ENCODE results near the gene MARCHF3.
"Not testable (repeated sequence)": the region's sequence is repeated elsewhere in the genome, so short reads cannot be mapped to it uniquely, and the experiment has no call there.

The MARCHF3 gene

GRCh38 chr5:126911986-126912385 is 118.4 kb downstream of the MARCHF3 start:
- H2AFZ ChIP-seq (ENCODE audit: low read length), result no peak overlapping the region
- no peaks in the 10 kb centered on the region for H3F3A ChIP-seq (ENCODE audit: insufficient read depth, low read length)
- no peaks in the 10 kb centered on the region for H3K36me3 ChIP-seq (ENCODE audit: insufficient read depth, low read length)
- no peak overlapping the region for H3K9ac ChIP-seq (ENCODE audit: low read length)
- no peaks in the 10 kb centered on the region for H3K9me3 ChIP-seq (ENCODE audit: low read length)
- no peaks in the 10 kb centered on the region for H3K9me2 ChIP-seq (ENCODE audit: low read depth, low read length)
- H3K4me3 ChIP-seq (ENCODE audit: low read depth, low read length, poor library complexity, severe bottlenecking), result no peak overlapping the region
- no peaks in the 10 kb centered on the region for H3K27me3 ChIP-seq (ENCODE audit: insufficient read depth, low read length)
- H3K27ac ChIP-seq (ENCODE audit: low read depth, low read length, poor library complexity, severe bottlenecking), result no peak overlapping the region
- no peak overlapping the region for H3K4me2 ChIP-seq (ENCODE audit: low read length)
- no peaks in the 10 kb centered on the region for H4K20me1 ChIP-seq (ENCODE audit: insufficient read depth, low read length)
- H3K4me1 ChIP-seq (ENCODE audit: insufficient read depth, low read length, severe bottlenecking), result no peaks in the 10 kb centered on the region
- no peaks in the 10 kb centered on the region for H3K79me2 ChIP-seq (ENCODE audit: insufficient read depth, low read length)
- TF ChIP-seq CTCF (IDR thresholded peaks at IDR 0.05; ENCODE audit: low read length) (no peak), EZH2 (IDR thresholded peaks at IDR 0.05; ENCODE audit: borderline replicate concordance, low read length) (no peak)

- Histone ChIP-seq H3K9me2 (ENCODE audit: low read depth, low read length) (no peaks in the 10 kb centered on the region), H3K4me2 (ENCODE audit: low read length) (no peak overlapping the region), H3K9ac (ENCODE audit: low read length) (no peak overlapping the region), H3F3A (ENCODE audit: insufficient read depth, low read length) (no peaks in the 10 kb centered on the region), H3K27ac (ENCODE audit: low read depth, low read length, poor library complexity, severe bottlenecking) (no peak overlapping the region), H3K27me3 (ENCODE audit: insufficient read depth, low read length) (no peaks in the 10 kb centered on the region), H3K4me1 (ENCODE audit: insufficient read depth, low read length, severe bottlenecking) (no peaks in the 10 kb centered on the region), H2AFZ (ENCODE audit: low read length) (no peak overlapping the region), H3K36me3 (ENCODE audit: insufficient read depth, low read length) (no peaks in the 10 kb centered on the region), H3K79me2 (ENCODE audit: insufficient read depth, low read length) (no peaks in the 10 kb centered on the region), H3K9me3 (ENCODE audit: low read length) (no peaks in the 10 kb centered on the region), H3K4me3 (ENCODE audit: low read depth, low read length, poor library complexity, severe bottlenecking) (no peak overlapping the region), H4K20me1 (ENCODE audit: insufficient read depth, low read length) (no peaks in the 10 kb centered on the region)
- TF ChIP-seq CTCF (IDR thresholded peaks at IDR 0.05; ENCODE audit: low read length), result no peak
These were observed 120.5 kb downstream of the MARCHF3 start for GRCh38 chr5:126909856-126910255.

- H3K27ac ChIP-seq (ENCODE audit: low read depth, low read length, poor library complexity, severe bottlenecking); H3K4me2 ChIP-seq (ENCODE audit: low read length); H3K36me3 ChIP-seq (ENCODE audit: insufficient read depth, low read length); H3K27me3 ChIP-seq (ENCODE audit: insufficient read depth, low read length); H3F3A ChIP-seq (ENCODE audit: insufficient read depth, low read length); H2AFZ ChIP-seq (ENCODE audit: low read length); H4K20me1 ChIP-seq (ENCODE audit: insufficient read depth, low read length); H3K79me2 ChIP-seq (ENCODE audit: insufficient read depth, low read length); H3K9me3 ChIP-seq (ENCODE audit: low read length); H3K4me1 ChIP-seq (ENCODE audit: insufficient read depth, low read length, severe bottlenecking); H3K9ac ChIP-seq (ENCODE audit: low read length); H3K9me2 ChIP-seq (ENCODE audit: low read depth, low read length); H3K4me3 ChIP-seq (ENCODE audit: low read depth, low read length, poor library complexity, severe bottlenecking): not testable (repeated sequence)
These were observed 126.0 kb downstream of the MARCHF3 start for GRCh38 chr5:126904407-126904806.

GRCh38 chr5:126900796-126901195 is 129.6 kb downstream of the MARCHF3 start:
- H3K9me2 ChIP-seq (ENCODE audit: low read depth, low read length), result no peaks in the 10 kb centered on the region
- no peak overlapping the region for H2AFZ ChIP-seq (ENCODE audit: low read length)
- no peaks in the 10 kb centered on the region for H3K4me1 ChIP-seq (ENCODE audit: insufficient read depth, low read length, severe bottlenecking)
- H3K4me3 ChIP-seq (ENCODE audit: low read depth, low read length, poor library complexity, severe bottlenecking), result no peak overlapping the region
- H3K79me2 ChIP-seq (ENCODE audit: insufficient read depth, low read length), result no peaks in the 10 kb centered on the region
- no peaks in the 10 kb centered on the region for H3K36me3 ChIP-seq (ENCODE audit: insufficient read depth, low read length)
- H3K27me3 ChIP-seq (ENCODE audit: insufficient read depth, low read length), result no peaks in the 10 kb centered on the region
- TF ChIP-seq EZH2 (IDR thresholded peaks at IDR 0.05; ENCODE audit: borderline replicate concordance, low read length) (no peak), CTCF (IDR thresholded peaks at IDR 0.05; ENCODE audit: low read length) (no peak)
- no peaks in the 10 kb centered on the region for H4K20me1 ChIP-seq (ENCODE audit: insufficient read depth, low read length)
- H3F3A ChIP-seq (ENCODE audit: insufficient read depth, low read length), result no peaks in the 10 kb centered on the region
- H3K9me3 ChIP-seq (ENCODE audit: low read length), result no peaks in the 10 kb centered on the region
- H3K9ac ChIP-seq (ENCODE audit: low read length), result no peak overlapping the region
- H3K4me2 ChIP-seq (ENCODE audit: low read length), result no peak overlapping the region
- H3K27ac ChIP-seq (ENCODE audit: low read depth, low read length, poor library complexity, severe bottlenecking), result no peak overlapping the region

Data from OCI-LY1 (cell line).